HG02588 (cell line): Measurements from ENCODE around the gene PNMA1.

ENCODE experiments used
- ATAC-seq: cut with Tn5 transposase; IDR thresholded peaks from one replicate; pipeline ENCODE4 v1.9.1; 2021; ENCODE audit warnings: mild to moderate bottlenecking, moderate library complexity; ENCODE audit not compliant: unreplicated experiment

The PNMA1 gene

GRCh38 chr14:73739174-73739898 lies 25.2 kb upstream of the PNMA1 start:
- no peak for ATAC-seq

GRCh38 chr14:73738518-73739173 lies 24.5 kb upstream of the PNMA1 start:
- no peak for ATAC-seq

- no peak for ATAC-seq
Observed at GRCh38 chr14:73736842-73737241, 22.7 kb upstream of the PNMA1 start.

GRCh38 chr14:73732006-73732405 lies 17.8 kb upstream of the PNMA1 start:
- no peak for ATAC-seq

GRCh38 chr14:73731111-73731510 lies 16.9 kb upstream of the PNMA1 start:
- no peak for ATAC-seq

- ATAC-seq: no peak
Observed at GRCh38 chr14:73729556-73730265, 15.5 kb upstream of the PNMA1 start.

- ATAC-seq: no peak
Observed at GRCh38 chr14:73728717-73729330, 14.6 kb upstream of the PNMA1 start.

GRCh38 chr14:73727166-73727565 lies 13.0 kb upstream of the PNMA1 start:
- ATAC-seq: no peak

- ATAC-seq: no peak
Observed at GRCh38 chr14:73726025-73726961, 12.1 kb upstream of the PNMA1 start.

GRCh38 chr14:73725116-73726024 lies 11.2 kb upstream of the PNMA1 start:
- no peak for ATAC-seq

- no peak for ATAC-seq
Observed at GRCh38 chr14:73724696-73725095, 10.5 kb upstream of the PNMA1 start.

GRCh38 chr14:73723797-73724661 lies 9.8 kb upstream of the PNMA1 start:
- no peak for ATAC-seq

GRCh38 chr14:73723406-73723796 lies 9.2 kb upstream of the PNMA1 start:
- ATAC-seq: no peak

GRCh38 chr14:73722581-73722980 lies 8.4 kb upstream of the PNMA1 start:
- no peak for ATAC-seq

GRCh38 chr14:73721101-73721821 lies 7.1 kb upstream of the PNMA1 start:
- no peak for ATAC-seq

GRCh38 chr14:73720636-73721035 lies 6.5 kb upstream of the PNMA1 start:
- ATAC-seq: no peak

- no peak for ATAC-seq
Observed at GRCh38 chr14:73719791-73720190, 5.6 kb upstream of the PNMA1 start.

GRCh38 chr14:73719361-73719760 lies 5.2 kb upstream of the PNMA1 start:
- ATAC-seq: no peak
